Thyroid gland (tissue), 4 donors: ENCODE data around the gene STARD9. TPM values are rescaled to one million over a fixed set of nuclear protein-coding genes. Genes with fewer than 3 reads are reported as not detected.

Experiments used
- DNase-seq, 2 donors: peaks; one replicate each; pipeline ENCODE4 v3.0.0-alpha.2; 2019
- H3K27ac ChIP-seq, 3 donors: fragments of 200-600 bp; sonication (generic); 1 replicate in 2 of 3; 2 replicates in 1 of 3; pipeline ENCODE4 v1.5.1; 2016 to 2019; ENCODE audit warnings: mild to moderate bottlenecking in 1 of 3, moderate library complexity in 1 of 3
- H3K27me3 ChIP-seq: fragments of 200-600 bp; sonication (generic); one replicate; pipeline ENCODE4 v1.5.1; 2019
- H3K36me3 ChIP-seq, 2 donors: fragments of 200-600 bp; sonication (generic); one replicate each; pipeline ENCODE4 v1.5.1; 2016 to 2019
- H3K4me1 ChIP-seq, 2 donors: fragments of 200-600 bp; sonication (generic); one replicate each; pipeline ENCODE4 v1.5.1; 2017 to 2019
- H3K4me3 ChIP-seq, 3 donors: fragments of 200-600 bp; sonication (generic); replicated peaks in 1 of 3; 1 replicate in 2 of 3; 2 replicates in 1 of 3; pipeline ENCODE4 v1.5.1; 2016; ENCODE audit warnings: mild to moderate bottlenecking in 1 of 3
- H3K9me3 ChIP-seq: fragments of 200-600 bp; sonication (generic); one replicate; pipeline ENCODE4 v1.5.1; 2017
- CTCF ChIP-seq, 6 experiments: fragments of 200-600 bp in 3 of 6; fragments of 450-650 bp in 3 of 6; sonication (generic) in 3 of 6; IDR thresholded peaks; one replicate each; pipeline ENCODE4 v1.5.1; 2016 to 2019; ENCODE audit warnings: antibody characterized with exemption in 6 of 6, mild to moderate bottlenecking in 2 of 6, inconsistent platforms in 1 of 6, moderate library complexity in 1 of 6
- POLR2A ChIP-seq, 2 donors: fragments of 450-650 bp; IDR thresholded peaks; one replicate each; pipeline ENCODE4 v1.6.1; 2017; ENCODE audit warnings: antibody characterized with exemption in 2 of 2, mild to moderate bottlenecking in 2 of 2, moderate library complexity in 1 of 2
- WGBS, 2 donors: methylation state at CpG; one replicate each; pipeline ENCODE4 v1.1.5; 2017; 5-methylcytosine and 5-hydroxymethylcytosine counted together
- intact Hi-C: fragments of 100-400 bp; cut with DNase I; formaldehyde crosslinking; loops from one replicate; pipeline ENCODE4 v1.15.1; 2023
- total RNA-seq, 4 donors: library from RNA; depleted of rRNA; stranded (reverse); fragments of >200 nt; gene quantifications; one replicate each; pipeline ENCODE4 v1.2.3, GENCODE V29; 2016

Gene STARD9
- total RNA-seq, 4 donors from 2014 or later, result 6.4 to 23.4 (median 10.1) TPM

GRCh38 chr15:42547918-42548248 is 27.5 kb upstream of the STARD9 start:
- H3K27ac ChIP-seq, result peak overlapping the region; percentile 84 to 87 (median 87)
- peaks cover 12 to 13% of the 10 kb centered on the region in 2 donors for H3K36me3 ChIP-seq
- 1 to 3% methylated on average over 9 of the region's 9 CpGs for WGBS, 2 donors
- H3K4me1 ChIP-seq, result peaks cover 5 to 20% of the 10 kb centered on the region in 2 donors
- no peaks in the 10 kb centered on the region for H3K27me3 ChIP-seq
- no peak for TF ChIP-seq POLR2A (IDR thresholded peaks at IDR 0.05)
- no peak for TF ChIP-seq CTCF (IDR thresholded peaks at IDR 0.05)
- intact Hi-C loops, result loop anchor here (5.0 kb wide), 1 partner anchor 56 kb away; the partner anchor contains the start of gene ZNF106
- no peak for DNase-seq
- H3K9me3 ChIP-seq, result no peaks in the 10 kb centered on the region
- peak overlapping the region; percentile 89 to 93 (median 92) for H3K4me3 ChIP-seq

- intact Hi-C loops, result loop anchor here (5.0 kb wide), 1 partner anchor 56 kb away; the partner anchor contains the start of gene ZNF106
- DNase-seq, result peak; percentile 83 to 84
- peak; percentile 47 to 86 for TF ChIP-seq POLR2A (IDR thresholded peaks at IDR 0.05)
- no peak for TF ChIP-seq CTCF (IDR thresholded peaks at IDR 0.05)
Observed at GRCh38 chr15:42548249-42549031, 27.0 kb upstream of the STARD9 start, which contains the start of the genes HAUS2 and LRRC57. TSS of gene HAUS2 (plus strand) at chr15:42548838. CDS start at chr15:42548873, 35 bp downstream. TSS of gene LRRC57 (minus strand) at chr15:42548793. CDS start at chr15:42548434, 359 bp downstream.

GRCh38 chr15:42549032-42549491 is 26.3 kb upstream of the STARD9 start:
- intact Hi-C loops, result loop anchor here (5.0 kb wide), 1 partner anchor 57 kb away; the partner anchor contains the start of gene ZNF106
- peak overlapping the region; percentile 84 to 87 (median 87) for H3K27ac ChIP-seq
- H3K36me3 ChIP-seq, result peaks cover 2% of the 10 kb centered on the region in 2 donors
- peak overlapping the region; percentile 89 to 93 (median 92) for H3K4me3 ChIP-seq
- H3K4me1 ChIP-seq, result peaks cover 5 to 20% of the 10 kb centered on the region in 2 donors
- TF ChIP-seq POLR2A (IDR thresholded peaks at IDR 0.05), result no peak
- no peak for TF ChIP-seq CTCF (IDR thresholded peaks at IDR 0.05)
- H3K27me3 ChIP-seq, result no peaks in the 10 kb centered on the region
- 0 to 1% methylated on average over 15 of the region's 15 CpGs for WGBS, 2 donors
- DNase-seq, result peak; percentile 20 to 30
- no peaks in the 10 kb centered on the region for H3K9me3 ChIP-seq

More at GRCh38 chr15:42548249-42549031, 27.0 kb upstream of the STARD9 start, which contains the start of the genes HAUS2 and LRRC57:
- WGBS, 2 donors, result 0% methylated on average over 26 to 31 of the region's 71 CpGs
- H3K9me3 ChIP-seq, result no peaks in the 10 kb centered on the region
- peaks cover 5 to 20% of the 10 kb centered on the region in 2 donors for H3K4me1 ChIP-seq
- no peaks in the 10 kb centered on the region for H3K27me3 ChIP-seq
- peaks cover 7 to 8% of the 10 kb centered on the region in 2 donors for H3K36me3 ChIP-seq
- peak within 1 kb of the TSS; percentile 89 to 93 (median 92) for H3K4me3 ChIP-seq
- peak within 1 kb of the TSS; percentile 84 to 87 (median 87) for H3K27ac ChIP-seq

GRCh38 chr15:42549741-42550392 is 25.5 kb upstream of the STARD9 start:
- no peak for TF ChIP-seq CTCF (IDR thresholded peaks at IDR 0.05)
- TF ChIP-seq POLR2A (IDR thresholded peaks at IDR 0.05), result no peak
- Histone ChIP-seq H3K36me3 (no peaks in the 10 kb centered on the region), H3K27ac (no peak overlapping the region), H3K27me3 (no peaks in the 10 kb centered on the region), H3K9me3 (no peaks in the 10 kb centered on the region), H3K4me1 (peaks cover 5 to 20% of the 10 kb centered on the region in 2 donors), H3K4me3 (peak overlapping the region in 1 of 3 donors; percentile 89)
- DNase-seq, result no peak
- intact Hi-C loops, result loop anchor here (5.0 kb wide), 1 partner anchor 58 kb away; the partner anchor contains the start of gene ZNF106
- WGBS, 2 donors, result 78% methylated on average over 12 of the region's 12 CpGs
